ENCODE results near the gene MRC2. TPM values are rescaled to one million over a fixed set of nuclear protein-coding genes. Genes with fewer than 3 reads are reported as not detected.

MRC2 gene
- total RNA-seq, 1 donor from 2014 or later: 175 TPM

GRCh38 chr17:62676231-62676943 lies 48.9 kb downstream of the MRC2 start:
- H3K4me1 ChIP-seq (ENCODE audit: control insufficient read depth in 3 of 3, insufficient read depth in 3 of 3, low read length in 3 of 3): peaks cover 2 to 5% (median 3%) of the 10 kb centered on the region in 3 donors
- H3K27ac ChIP-seq (ENCODE audit: low read depth, low read length): no peak overlapping the region
- peaks cover 0 to 6% (median 0%) of the 10 kb centered on the region in 3 donors for H3K27me3 ChIP-seq (ENCODE audit: control insufficient read depth in 3 of 3, insufficient read depth in 3 of 3, low read length in 3 of 3)
- H3K9ac ChIP-seq (ENCODE audit: low read depth in 1 of 3, low read length in 3 of 3): no peak overlapping the region
- no peaks in the 10 kb centered on the region for H3K9me3 ChIP-seq (ENCODE audit: control insufficient read depth in 3 of 3, low read length in 3 of 3)
- no peak overlapping the region for H3K4me3 ChIP-seq (ENCODE audit: low read length in 3 of 3)
- H3K36me3 ChIP-seq (ENCODE audit: control insufficient read depth in 3 of 3, insufficient read depth in 3 of 3, low read length in 3 of 3): peaks cover 0 to 1% (median 0%) of the 10 kb centered on the region in 3 donors

- Histone ChIP-seq H3K27ac (ENCODE audit: low read depth, low read length) (no peak overlapping the region), H3K4me3 (ENCODE audit: low read length in 3 of 3) (no peak overlapping the region), H3K36me3 (ENCODE audit: control insufficient read depth in 3 of 3, insufficient read depth in 3 of 3, low read length in 3 of 3) (peaks cover 0 to 1% (median 0%) of the 10 kb centered on the region in 3 donors)
Observed at GRCh38 chr17:62676952-62677596, 49.6 kb downstream of the MRC2 start.

GRCh38 chr17:62678214-62678919 lies 50.9 kb downstream of the MRC2 start:
- Histone ChIP-seq H3K27me3 (ENCODE audit: control insufficient read depth in 3 of 3, insufficient read depth in 3 of 3, low read length in 3 of 3) (peaks cover 0 to 6% (median 0%) of the 10 kb centered on the region in 3 donors), H3K9me3 (ENCODE audit: control insufficient read depth in 3 of 3, low read length in 3 of 3) (no peaks in the 10 kb centered on the region), H3K9ac (ENCODE audit: low read depth in 1 of 3, low read length in 3 of 3) (no peak overlapping the region), H3K27ac (ENCODE audit: low read depth, low read length) (no peak overlapping the region), H3K4me3 (ENCODE audit: low read length in 3 of 3) (no peak overlapping the region), H3K36me3 (ENCODE audit: control insufficient read depth in 3 of 3, insufficient read depth in 3 of 3, low read length in 3 of 3) (peaks cover 0 to 1% (median 0%) of the 10 kb centered on the region in 3 donors), H3K4me1 (ENCODE audit: control insufficient read depth in 3 of 3, insufficient read depth in 3 of 3, low read length in 3 of 3) (peaks cover 2 to 3% (median 2%) of the 10 kb centered on the region in 3 donors)

More at GRCh38 chr17:62676952-62677596, 49.6 kb downstream of the MRC2 start:
- H3K9me3 ChIP-seq (ENCODE audit: control insufficient read depth in 3 of 3, low read length in 3 of 3): no peaks in the 10 kb centered on the region
- H3K27me3 ChIP-seq (ENCODE audit: control insufficient read depth in 3 of 3, insufficient read depth in 3 of 3, low read length in 3 of 3): peaks cover 0 to 6% (median 0%) of the 10 kb centered on the region in 3 donors
- no peak overlapping the region for H3K9ac ChIP-seq (ENCODE audit: low read depth in 1 of 3, low read length in 3 of 3)
- H3K4me1 ChIP-seq (ENCODE audit: control insufficient read depth in 3 of 3, insufficient read depth in 3 of 3, low read length in 3 of 3): peaks cover 2 to 3% (median 2%) of the 10 kb centered on the region in 3 donors

GRCh38 chr17:62679866-62680377 lies 52.5 kb downstream of the MRC2 start:
- peaks cover 0 to 1% (median 0%) of the 10 kb centered on the region in 3 donors for H3K36me3 ChIP-seq (ENCODE audit: control insufficient read depth in 3 of 3, insufficient read depth in 3 of 3, low read length in 3 of 3)
- H3K4me1 ChIP-seq (ENCODE audit: control insufficient read depth in 3 of 3, insufficient read depth in 3 of 3, low read length in 3 of 3): peaks cover 2 to 3% (median 2%) of the 10 kb centered on the region in 3 donors
- H3K4me3 ChIP-seq (ENCODE audit: low read length in 3 of 3): no peak overlapping the region
- H3K9ac ChIP-seq (ENCODE audit: low read depth in 1 of 3, low read length in 3 of 3): no peak overlapping the region
- no peaks in the 10 kb centered on the region for H3K9me3 ChIP-seq (ENCODE audit: control insufficient read depth in 3 of 3, low read length in 3 of 3)
- H3K27me3 ChIP-seq (ENCODE audit: control insufficient read depth in 3 of 3, insufficient read depth in 3 of 3, low read length in 3 of 3): peaks cover 0 to 6% (median 0%) of the 10 kb centered on the region in 3 donors
- H3K27ac ChIP-seq (ENCODE audit: low read depth, low read length): no peak overlapping the region

GRCh38 chr17:62680541-62681052 lies 53.1 kb downstream of the MRC2 start:
- peaks cover 0 to 2% (median 0%) of the 10 kb centered on the region in 3 donors for H3K4me1 ChIP-seq (ENCODE audit: control insufficient read depth in 3 of 3, insufficient read depth in 3 of 3, low read length in 3 of 3)
- peaks cover 0 to 1% (median 0%) of the 10 kb centered on the region in 3 donors for H3K36me3 ChIP-seq (ENCODE audit: control insufficient read depth in 3 of 3, insufficient read depth in 3 of 3, low read length in 3 of 3)
- H3K27ac ChIP-seq (ENCODE audit: low read depth, low read length): no peak overlapping the region
- peaks cover 0 to 2% (median 0%) of the 10 kb centered on the region in 3 donors for H3K27me3 ChIP-seq (ENCODE audit: control insufficient read depth in 3 of 3, insufficient read depth in 3 of 3, low read length in 3 of 3)
- no peak overlapping the region for H3K9ac ChIP-seq (ENCODE audit: low read depth in 1 of 3, low read length in 3 of 3)
- no peak overlapping the region for H3K4me3 ChIP-seq (ENCODE audit: low read length in 3 of 3)
- no peaks in the 10 kb centered on the region for H3K9me3 ChIP-seq (ENCODE audit: control insufficient read depth in 3 of 3, low read length in 3 of 3)

GRCh38 chr17:62681061-62681938 lies 53.8 kb downstream of the MRC2 start:
- H3K4me1 ChIP-seq (ENCODE audit: control insufficient read depth in 3 of 3, insufficient read depth in 3 of 3, low read length in 3 of 3): no peaks in the 10 kb centered on the region

GRCh38 chr17:62681939-62682381 lies 54.5 kb downstream of the MRC2 start:
- no peak overlapping the region for H3K9ac ChIP-seq (ENCODE audit: low read depth in 1 of 3, low read length in 3 of 3)
- no peaks in the 10 kb centered on the region for H3K9me3 ChIP-seq (ENCODE audit: control insufficient read depth in 3 of 3, low read length in 3 of 3)
- H3K36me3 ChIP-seq (ENCODE audit: control insufficient read depth in 3 of 3, insufficient read depth in 3 of 3, low read length in 3 of 3): no peaks in the 10 kb centered on the region

More at GRCh38 chr17:62681061-62681938, 53.8 kb downstream of the MRC2 start:
- peaks cover 0 to under 1% (median 0%) of the 10 kb centered on the region in 3 donors for H3K36me3 ChIP-seq (ENCODE audit: control insufficient read depth in 3 of 3, insufficient read depth in 3 of 3, low read length in 3 of 3)
- no peak overlapping the region for H3K9ac ChIP-seq (ENCODE audit: low read depth in 1 of 3, low read length in 3 of 3)
- no peak overlapping the region for H3K27ac ChIP-seq (ENCODE audit: low read depth, low read length)
- no peak overlapping the region for H3K4me3 ChIP-seq (ENCODE audit: low read length in 3 of 3)
- no peaks in the 10 kb centered on the region for H3K9me3 ChIP-seq (ENCODE audit: control insufficient read depth in 3 of 3, low read length in 3 of 3)
- no peaks in the 10 kb centered on the region for H3K27me3 ChIP-seq (ENCODE audit: control insufficient read depth in 3 of 3, insufficient read depth in 3 of 3, low read length in 3 of 3)

GRCh38 chr17:62684179-62684578 lies 56.7 kb downstream of the MRC2 start:
- Histone ChIP-seq H3K27me3 (ENCODE audit: control insufficient read depth in 3 of 3, insufficient read depth in 3 of 3, low read length in 3 of 3) (no peaks in the 10 kb centered on the region), H3K27ac (ENCODE audit: low read depth, low read length) (no peak overlapping the region), H3K4me1 (ENCODE audit: control insufficient read depth in 3 of 3, insufficient read depth in 3 of 3, low read length in 3 of 3) (no peaks in the 10 kb centered on the region), H3K4me3 (ENCODE audit: low read length in 3 of 3) (no peak overlapping the region), H3K36me3 (ENCODE audit: control insufficient read depth in 3 of 3, insufficient read depth in 3 of 3, low read length in 3 of 3) (peaks cover 0 to 2% (median 0%) of the 10 kb centered on the region in 3 donors), H3K9me3 (ENCODE audit: control insufficient read depth in 3 of 3, low read length in 3 of 3) (no peaks in the 10 kb centered on the region), H3K9ac (ENCODE audit: low read depth in 1 of 3, low read length in 3 of 3) (no peak overlapping the region)

More at GRCh38 chr17:62681939-62682381, 54.5 kb downstream of the MRC2 start:
- Histone ChIP-seq H3K27me3 (ENCODE audit: control insufficient read depth in 3 of 3, insufficient read depth in 3 of 3, low read length in 3 of 3) (no peaks in the 10 kb centered on the region), H3K4me1 (ENCODE audit: control insufficient read depth in 3 of 3, insufficient read depth in 3 of 3, low read length in 3 of 3) (no peaks in the 10 kb centered on the region), H3K4me3 (ENCODE audit: low read length in 3 of 3) (no peak overlapping the region), H3K27ac (ENCODE audit: low read depth, low read length) (no peak overlapping the region)

- Histone ChIP-seq H3K9ac (ENCODE audit: low read depth in 1 of 3, low read length in 3 of 3) (no peak overlapping the region), H3K27me3 (ENCODE audit: control insufficient read depth in 3 of 3, insufficient read depth in 3 of 3, low read length in 3 of 3) (no peaks in the 10 kb centered on the region)
Observed at GRCh38 chr17:62687997-62688396, 60.5 kb downstream of the MRC2 start.

More at GRCh38 chr17:62687997-62688396, 60.5 kb downstream of the MRC2 start:
- H3K4me3 ChIP-seq (ENCODE audit: low read length in 3 of 3): no peak overlapping the region
- H3K9me3 ChIP-seq (ENCODE audit: control insufficient read depth in 3 of 3, low read length in 3 of 3): no peaks in the 10 kb centered on the region
- no peaks in the 10 kb centered on the region for H3K4me1 ChIP-seq (ENCODE audit: control insufficient read depth in 3 of 3, insufficient read depth in 3 of 3, low read length in 3 of 3)
- no peak overlapping the region for H3K27ac ChIP-seq (ENCODE audit: low read depth, low read length)
- peaks cover 0 to 2% (median 0%) of the 10 kb centered on the region in 3 donors for H3K36me3 ChIP-seq (ENCODE audit: control insufficient read depth in 3 of 3, insufficient read depth in 3 of 3, low read length in 3 of 3)
